Measurements from ENCODE around the gene KCTD20.

KCTD20 gene

DNA sequence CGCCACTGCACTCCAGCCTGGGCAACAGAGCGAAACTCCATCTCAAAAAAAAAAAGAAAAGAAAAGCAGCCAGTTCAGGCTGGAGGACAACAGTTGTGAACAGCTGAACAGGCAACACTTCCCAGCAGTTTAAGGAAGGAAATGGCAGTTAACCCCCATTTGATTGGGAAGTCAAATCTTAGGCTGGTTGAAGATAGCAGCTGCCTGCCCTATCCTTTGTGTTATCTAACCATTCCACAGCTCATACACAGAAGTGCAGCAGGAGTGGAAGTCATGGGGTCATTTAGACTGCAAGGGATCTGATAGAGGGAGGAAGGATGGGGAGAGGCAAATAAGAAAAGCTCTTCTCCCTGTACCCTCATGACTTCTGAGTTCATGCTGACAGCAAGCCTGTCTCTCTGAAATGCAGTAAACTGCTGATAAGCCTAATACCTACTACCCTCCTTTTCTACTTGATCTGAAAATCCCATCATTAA is 35.3 kb downstream of the KCTD20 start:
- TF ChIP-seq TAF1 (IDR thresholded peaks at IDR 0.05; ENCODE audit: borderline replicate concordance, insufficient read depth, low read length) (no peak), SIN3A (IDR thresholded peaks at IDR 0.05; ENCODE audit: borderline replicate concordance, insufficient read depth, low read length) (no peak)
- TF ChIP-seq, protein P1, sequence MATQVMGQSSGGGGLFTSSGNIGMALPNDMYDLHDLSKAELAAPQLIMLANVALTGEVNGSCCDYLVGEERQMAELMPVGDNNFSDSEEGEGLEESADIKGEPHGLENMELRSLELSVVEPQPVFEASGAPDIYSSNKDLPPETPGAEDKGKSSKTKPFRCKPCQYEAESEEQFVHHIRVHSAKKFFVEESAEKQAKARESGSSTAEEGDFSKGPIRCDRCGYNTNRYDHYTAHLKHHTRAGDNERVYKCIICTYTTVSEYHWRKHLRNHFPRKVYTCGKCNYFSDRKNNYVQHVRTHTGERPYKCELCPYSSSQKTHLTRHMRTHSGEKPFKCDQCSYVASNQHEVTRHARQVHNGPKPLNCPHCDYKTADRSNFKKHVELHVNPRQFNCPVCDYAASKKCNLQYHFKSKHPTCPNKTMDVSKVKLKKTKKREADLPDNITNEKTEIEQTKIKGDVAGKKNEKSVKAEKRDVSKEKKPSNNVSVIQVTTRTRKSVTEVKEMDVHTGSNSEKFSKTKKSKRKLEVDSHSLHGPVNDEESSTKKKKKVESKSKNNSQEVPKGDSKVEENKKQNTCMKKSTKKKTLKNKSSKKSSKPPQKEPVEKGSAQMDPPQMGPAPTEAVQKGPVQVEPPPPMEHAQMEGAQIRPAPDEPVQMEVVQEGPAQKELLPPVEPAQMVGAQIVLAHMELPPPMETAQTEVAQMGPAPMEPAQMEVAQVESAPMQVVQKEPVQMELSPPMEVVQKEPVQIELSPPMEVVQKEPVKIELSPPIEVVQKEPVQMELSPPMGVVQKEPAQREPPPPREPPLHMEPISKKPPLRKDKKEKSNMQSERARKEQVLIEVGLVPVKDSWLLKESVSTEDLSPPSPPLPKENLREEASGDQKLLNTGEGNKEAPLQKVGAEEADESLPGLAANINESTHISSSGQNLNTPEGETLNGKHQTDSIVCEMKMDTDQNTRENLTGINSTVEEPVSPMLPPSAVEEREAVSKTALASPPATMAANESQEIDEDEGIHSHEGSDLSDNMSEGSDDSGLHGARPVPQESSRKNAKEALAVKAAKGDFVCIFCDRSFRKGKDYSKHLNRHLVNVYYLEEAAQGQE (IDR thresholded peaks at IDR 0.05; ENCODE audit: insufficient read depth in 1 of 2, low read depth in 2 of 2, low read length in 2 of 2), result no peak

DNA sequence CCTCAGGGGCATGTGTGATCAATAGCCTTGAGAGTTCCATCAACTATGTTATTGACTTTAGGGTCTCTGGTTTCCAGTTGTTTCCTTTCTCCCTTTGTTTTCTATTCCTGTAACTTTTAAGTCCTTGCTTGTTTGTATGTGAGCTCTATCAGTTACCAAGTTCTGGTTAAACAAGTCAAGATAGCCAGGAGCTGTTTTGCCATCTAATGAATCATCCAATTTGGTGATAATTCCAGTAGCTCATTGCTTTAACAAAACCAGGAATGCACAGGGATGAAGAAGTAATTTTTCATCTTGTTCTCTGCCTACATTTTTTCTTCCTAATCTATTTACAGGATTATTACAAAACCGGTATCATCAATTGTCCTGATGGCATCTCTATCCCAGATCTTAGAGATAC is 36.5 kb downstream of the KCTD20 start:
- TF ChIP-seq TAF1 (IDR thresholded peaks at IDR 0.05; ENCODE audit: borderline replicate concordance, insufficient read depth, low read length), result no peak
- TF ChIP-seq, protein P1 (IDR thresholded peaks at IDR 0.05; ENCODE audit: insufficient read depth in 1 of 2, low read depth in 2 of 2, low read length in 2 of 2), result no peak
- TF ChIP-seq SIN3A (IDR thresholded peaks at IDR 0.05; ENCODE audit: borderline replicate concordance, insufficient read depth, low read length), result no peak
- TF ChIP-seq POLR2AphosphoS5 (IDR thresholded peaks at IDR 0.05; ENCODE audit: low read depth, low read length), result no peak
- no peak for TF ChIP-seq FOXP2 (optimal IDR thresholded peaks at IDR 0.05; ENCODE audit: borderline replicate concordance, extremely low read depth, extremely low read length, insufficient read depth)

DNA sequence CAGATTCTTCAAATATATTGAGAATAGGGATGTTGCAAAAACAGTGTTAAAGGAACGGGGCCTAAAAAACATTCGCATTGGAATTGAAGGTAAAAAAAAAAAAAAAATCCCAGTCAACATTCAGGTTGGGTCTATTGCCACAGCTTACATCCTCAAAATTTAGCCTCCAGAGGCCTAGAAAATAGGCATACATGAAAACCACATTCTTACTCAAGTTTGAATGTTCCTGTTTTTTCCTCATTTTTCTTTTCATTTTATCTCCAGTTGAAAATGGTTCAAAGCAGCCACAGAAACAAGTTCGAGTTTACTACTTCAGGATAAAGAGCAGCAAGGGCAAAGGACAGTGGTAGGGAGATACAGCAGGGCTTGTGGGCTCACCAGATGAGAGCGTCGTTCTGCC is 41.9 kb downstream of the KCTD20 start:
- TF ChIP-seq SIN3A (IDR thresholded peaks at IDR 0.05; ENCODE audit: borderline replicate concordance, insufficient read depth, low read length) (no peak), POLR2AphosphoS5 (IDR thresholded peaks at IDR 0.05; ENCODE audit: low read depth, low read length) (no peak), FOXP2 (optimal IDR thresholded peaks at IDR 0.05; ENCODE audit: borderline replicate concordance, extremely low read depth, extremely low read length, insufficient read depth) (no peak), TAF1 (IDR thresholded peaks at IDR 0.05; ENCODE audit: borderline replicate concordance, insufficient read depth, low read length) (no peak)
- TF ChIP-seq, protein P1 (IDR thresholded peaks at IDR 0.05; ENCODE audit: insufficient read depth in 1 of 2, low read depth in 2 of 2, low read length in 2 of 2), result no peak

DNA sequence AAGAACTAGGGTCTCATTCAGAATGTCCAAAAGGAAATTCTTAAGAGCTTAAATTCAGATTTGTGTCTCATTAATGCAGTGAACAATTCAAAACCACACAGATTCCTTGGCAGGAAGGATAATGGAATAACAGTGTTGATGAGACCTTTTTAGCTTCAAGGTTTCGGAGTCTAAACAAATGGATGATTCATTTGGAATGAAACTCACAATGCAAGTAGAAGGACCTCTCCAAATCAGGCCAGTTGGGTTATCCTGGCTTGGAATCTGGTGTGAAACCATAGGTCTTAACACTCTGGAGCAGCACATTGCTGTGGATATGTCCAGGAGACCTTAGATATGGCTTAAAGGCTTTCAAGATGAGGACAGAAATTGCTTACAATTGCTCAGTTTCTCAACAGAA is 44.9 kb downstream of the KCTD20 start:
- TF ChIP-seq, protein P1 (IDR thresholded peaks at IDR 0.05; ENCODE audit: insufficient read depth in 1 of 2, low read depth in 2 of 2, low read length in 2 of 2), result no peak
- TF ChIP-seq SIN3A (IDR thresholded peaks at IDR 0.05; ENCODE audit: borderline replicate concordance, insufficient read depth, low read length) (no peak), TAF1 (IDR thresholded peaks at IDR 0.05; ENCODE audit: borderline replicate concordance, insufficient read depth, low read length) (no peak), FOXP2 (optimal IDR thresholded peaks at IDR 0.05; ENCODE audit: borderline replicate concordance, extremely low read depth, extremely low read length, insufficient read depth) (no peak)

DNA sequence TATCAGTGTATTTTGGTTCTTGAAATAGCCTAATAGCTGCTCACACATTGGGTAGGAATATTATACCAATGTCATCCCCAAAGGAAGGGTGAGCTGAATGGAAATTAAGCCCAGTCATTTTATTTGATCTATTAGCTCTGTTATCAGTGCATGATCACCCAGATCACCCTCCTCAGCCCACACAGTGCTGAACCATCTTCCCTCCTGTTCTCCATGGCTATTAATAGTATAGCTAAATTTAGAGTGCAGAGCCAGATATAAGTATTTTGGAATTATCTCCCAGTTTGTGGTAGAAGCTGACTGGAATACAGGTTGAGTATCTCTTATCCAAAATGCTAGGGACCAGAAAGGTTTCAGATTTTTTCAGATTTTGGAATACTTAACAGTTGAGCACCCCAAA is 45.4 kb downstream of the KCTD20 start:
- TF ChIP-seq POLR2AphosphoS5 (IDR thresholded peaks at IDR 0.05; ENCODE audit: low read depth, low read length), result no peak
- TF ChIP-seq SIN3A (IDR thresholded peaks at IDR 0.05; ENCODE audit: borderline replicate concordance, insufficient read depth, low read length), result no peak
- no peak for TF ChIP-seq FOXP2 (optimal IDR thresholded peaks at IDR 0.05; ENCODE audit: borderline replicate concordance, extremely low read depth, extremely low read length, insufficient read depth)
- TF ChIP-seq, protein P1 (IDR thresholded peaks at IDR 0.05; ENCODE audit: insufficient read depth in 1 of 2, low read depth in 2 of 2, low read length in 2 of 2), result no peak
- TF ChIP-seq TAF1 (IDR thresholded peaks at IDR 0.05; ENCODE audit: borderline replicate concordance, insufficient read depth, low read length), result no peak

Measured in PFSK-1 (cell line).